Measurements from ENCODE around the gene CSNK2B.

CSNK2B gene

GRCh38 chr6:31652925-31653724 is 12.8 kb upstream of the CSNK2B start:
- ATAC-seq (ENCODE audit: low read depth) (peak; percentile 69), DNase-seq (ENCODE audit: low spot score) (peak; percentile 84)
- no peaks in the 10 kb centered on the region for H3K9me3 ChIP-seq (ENCODE audit: severe bottlenecking)
- peak overlapping the region; percentile 84 for H3K27ac ChIP-seq (ENCODE audit: poor library complexity, severe bottlenecking)
- H3K36me3 ChIP-seq (ENCODE audit: low read depth) = peaks cover 36% of the 10 kb centered on the region
- peak overlapping the region; percentile 93 for H3K4me3 ChIP-seq (ENCODE audit: severe bottlenecking)
- H3K4me1 ChIP-seq (ENCODE audit: insufficient read depth, poor library complexity, severe bottlenecking) = no peaks in the 10 kb centered on the region
- TF ChIP-seq, protein P1, sequence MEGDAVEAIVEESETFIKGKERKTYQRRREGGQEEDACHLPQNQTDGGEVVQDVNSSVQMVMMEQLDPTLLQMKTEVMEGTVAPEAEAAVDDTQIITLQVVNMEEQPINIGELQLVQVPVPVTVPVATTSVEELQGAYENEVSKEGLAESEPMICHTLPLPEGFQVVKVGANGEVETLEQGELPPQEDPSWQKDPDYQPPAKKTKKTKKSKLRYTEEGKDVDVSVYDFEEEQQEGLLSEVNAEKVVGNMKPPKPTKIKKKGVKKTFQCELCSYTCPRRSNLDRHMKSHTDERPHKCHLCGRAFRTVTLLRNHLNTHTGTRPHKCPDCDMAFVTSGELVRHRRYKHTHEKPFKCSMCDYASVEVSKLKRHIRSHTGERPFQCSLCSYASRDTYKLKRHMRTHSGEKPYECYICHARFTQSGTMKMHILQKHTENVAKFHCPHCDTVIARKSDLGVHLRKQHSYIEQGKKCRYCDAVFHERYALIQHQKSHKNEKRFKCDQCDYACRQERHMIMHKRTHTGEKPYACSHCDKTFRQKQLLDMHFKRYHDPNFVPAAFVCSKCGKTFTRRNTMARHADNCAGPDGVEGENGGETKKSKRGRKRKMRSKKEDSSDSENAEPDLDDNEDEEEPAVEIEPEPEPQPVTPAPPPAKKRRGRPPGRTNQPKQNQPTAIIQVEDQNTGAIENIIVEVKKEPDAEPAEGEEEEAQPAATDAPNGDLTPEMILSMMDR (IDR thresholded peaks at IDR 0.05; ENCODE audit: poor library complexity, severe bottlenecking) = peak; percentile 11
- H3K27me3 ChIP-seq (ENCODE audit: insufficient read depth, poor library complexity, severe bottlenecking) = no peaks in the 10 kb centered on the region

DNA sequence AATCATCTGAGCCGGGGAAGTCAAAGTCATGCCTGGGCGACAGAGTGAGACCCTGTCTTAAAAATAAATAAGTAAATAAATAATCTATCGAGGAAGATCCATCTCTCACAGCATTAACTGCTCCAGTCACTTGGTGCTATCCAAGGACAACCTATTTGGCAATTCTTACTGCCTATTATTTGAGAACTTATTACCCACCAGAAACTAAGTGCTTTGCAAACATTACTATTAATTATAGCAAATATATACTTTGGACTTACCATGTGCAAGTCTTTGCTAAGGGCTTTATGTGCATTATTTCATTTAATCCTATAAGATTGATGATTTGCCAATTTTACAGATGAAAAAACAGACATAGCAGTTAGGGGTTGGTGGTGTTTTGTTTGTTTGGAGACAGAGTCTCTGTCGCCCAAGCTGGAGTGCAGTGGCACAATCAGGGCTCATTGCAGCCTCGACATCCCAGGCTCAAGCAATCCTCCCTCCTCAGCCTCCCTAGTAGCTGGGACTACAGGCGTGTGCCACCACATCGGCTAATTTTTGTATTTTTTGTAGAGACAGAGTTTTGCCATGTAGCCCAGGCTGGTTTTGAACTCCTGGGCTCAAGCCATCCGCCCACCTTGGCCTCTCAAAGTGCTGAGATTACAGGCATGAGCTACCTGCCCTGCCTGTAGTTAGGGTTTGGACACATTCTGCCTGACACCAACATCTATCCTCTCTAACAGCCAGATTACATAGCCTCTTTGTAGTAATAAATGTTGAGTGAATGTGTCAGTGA is 11.1 kb upstream of the CSNK2B start:
- DNase-seq (ENCODE audit: low spot score) (no peak), ATAC-seq (ENCODE audit: low read depth) (no peak)
- no peaks in the 10 kb centered on the region for H3K27me3 ChIP-seq (ENCODE audit: insufficient read depth, poor library complexity, severe bottlenecking)
- no peak overlapping the region for H3K27ac ChIP-seq (ENCODE audit: poor library complexity, severe bottlenecking)
- H3K4me3 ChIP-seq (ENCODE audit: severe bottlenecking) = no peak overlapping the region
- no peaks in the 10 kb centered on the region for H3K4me1 ChIP-seq (ENCODE audit: insufficient read depth, poor library complexity, severe bottlenecking)
- no peaks in the 10 kb centered on the region for H3K9me3 ChIP-seq (ENCODE audit: severe bottlenecking)
- TF ChIP-seq, protein P1 (IDR thresholded peaks at IDR 0.05; ENCODE audit: poor library complexity, severe bottlenecking) = no peak
- H3K36me3 ChIP-seq (ENCODE audit: low read depth) = peaks cover 20% of the 10 kb centered on the region

- no peak within 1 kb of the TSS for H3K4me3 ChIP-seq (ENCODE audit: severe bottlenecking)
- no peaks in the 10 kb centered on the region for H3K4me1 ChIP-seq (ENCODE audit: insufficient read depth, poor library complexity, severe bottlenecking)
- ATAC-seq (ENCODE audit: low read depth) (no peak), DNase-seq (ENCODE audit: low spot score) (no peak)
- H3K27me3 ChIP-seq (ENCODE audit: insufficient read depth, poor library complexity, severe bottlenecking) = no peaks in the 10 kb centered on the region
- TF ChIP-seq, protein P1 (IDR thresholded peaks at IDR 0.05; ENCODE audit: poor library complexity, severe bottlenecking) = no peak
- no peaks in the 10 kb centered on the region for H3K9me3 ChIP-seq (ENCODE audit: severe bottlenecking)
- peaks cover 12% of the 10 kb centered on the region for H3K36me3 ChIP-seq (ENCODE audit: low read depth)
- no peak within 1 kb of the TSS for H3K27ac ChIP-seq (ENCODE audit: poor library complexity, severe bottlenecking)
Measured at GRCh38 chr6:31655349-31656237, 10.3 kb upstream of the CSNK2B start, which contains the start of gene APOM. Gene APOM, plus strand, starts transcription at chr6:31655894. Its CDS starts 73 bp downstream, at chr6:31655967.

DNA sequence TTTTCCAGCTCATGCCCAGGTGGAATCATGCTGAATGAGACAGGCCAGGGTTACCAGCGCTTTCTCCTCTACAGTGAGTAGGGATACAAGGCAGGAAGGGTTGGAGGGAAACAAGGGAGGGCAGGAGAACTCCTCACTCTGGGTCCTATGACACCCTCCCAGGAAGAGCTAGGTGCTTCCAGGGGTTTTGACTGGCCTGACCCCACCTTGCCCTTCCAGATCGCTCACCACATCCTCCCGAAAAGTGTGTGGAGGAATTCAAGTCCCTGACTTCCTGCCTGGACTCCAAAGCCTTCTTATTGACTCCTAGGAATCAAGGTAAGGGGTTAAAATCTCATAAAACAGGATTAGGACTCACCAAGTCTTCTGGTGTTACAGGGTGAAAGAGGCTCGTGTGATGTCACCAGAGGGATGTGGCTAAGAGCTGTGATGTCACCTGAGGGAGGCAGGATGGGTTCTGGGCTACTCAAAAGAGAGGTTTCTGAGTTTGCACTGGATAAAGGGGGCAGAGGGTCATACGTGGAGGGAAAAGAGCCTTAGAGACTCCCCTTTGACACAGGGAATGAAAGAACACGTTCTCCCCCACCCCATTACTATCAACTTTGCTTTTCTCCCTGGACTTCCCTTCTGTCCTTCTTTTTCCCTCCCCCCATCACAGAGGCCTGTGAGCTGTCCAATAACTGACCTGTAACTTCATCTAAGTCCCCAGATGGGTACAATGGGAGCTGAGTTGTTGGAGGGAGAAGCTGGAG is 8.3 kb upstream of the CSNK2B start:
- Histone ChIP-seq H3K36me3 (ENCODE audit: low read depth) (0 out of 2 replicates have a peak, but pooled peaks cover 3% of the 10 kb centered on the region), H3K27me3 (ENCODE audit: insufficient read depth, poor library complexity, severe bottlenecking) (no peaks in the 10 kb centered on the region), H3K4me3 (ENCODE audit: severe bottlenecking) (no peak overlapping the region), H3K9me3 (ENCODE audit: severe bottlenecking) (no peaks in the 10 kb centered on the region), H3K27ac (ENCODE audit: poor library complexity, severe bottlenecking) (no peak overlapping the region), H3K4me1 (ENCODE audit: insufficient read depth, poor library complexity, severe bottlenecking) (no peaks in the 10 kb centered on the region)
- no peak for ATAC-seq (ENCODE audit: low read depth)
- TF ChIP-seq, protein P1 (IDR thresholded peaks at IDR 0.05; ENCODE audit: poor library complexity, severe bottlenecking) = no peak
- no peak for DNase-seq (ENCODE audit: low spot score)
